Endothelial cell (in vitro differentiated cells): Measurements from ENCODE around the gene UGT2B15. TPM values are rescaled to one million over a fixed set of nuclear protein-coding genes. Genes with fewer than 3 reads are reported as not detected.

ENCODE experiments used
- DNase-seq: peaks from one replicate; pipeline ENCODE4 v3.0.0; 2021; ENCODE audit warnings: low spot score
- H3K27ac Mint-ChIP-seq: one replicate; pipeline ENCODE4 v1.8.0; 2021; ENCODE audit warnings: mixed read lengths, inconsistent platforms; ENCODE audit not compliant: unreplicated experiment
- H3K27me3 Mint-ChIP-seq: one replicate; pipeline ENCODE4 v1.8.0; 2021; ENCODE audit warnings: mild to moderate bottlenecking, moderate library complexity, mixed read lengths, inconsistent platforms; ENCODE audit not compliant: unreplicated experiment
- H3K36me3 Mint-ChIP-seq: one replicate; pipeline ENCODE4 v1.8.0; 2021; ENCODE audit warnings: mild to moderate bottlenecking, low read depth, mixed read lengths, inconsistent platforms; ENCODE audit not compliant: unreplicated experiment
- H3K4me1 Mint-ChIP-seq: one replicate; pipeline ENCODE4 v1.8.0; 2021; ENCODE audit warnings: mild to moderate bottlenecking, mixed read lengths, inconsistent platforms; ENCODE audit not compliant: unreplicated experiment
- H3K4me3 Mint-ChIP-seq: one replicate; pipeline ENCODE4 v1.8.0; 2021; ENCODE audit warnings: mild to moderate bottlenecking, mixed read lengths, inconsistent platforms; ENCODE audit not compliant: unreplicated experiment
- H3K9me3 Mint-ChIP-seq: one replicate; pipeline ENCODE4 v1.8.0; 2021; ENCODE audit warnings: mixed read lengths, inconsistent platforms; ENCODE audit not compliant: unreplicated experiment
- total RNA-seq: library from RNA; stranded (reverse); fragmentation: NEBNext Ultra II Directional; extraction: Animal tissue kit (Norgen Biotek cat#: 25700); gene quantifications from one replicate; pipeline ENCODE4 v1.2.1, GENCODE V29; 2021; ENCODE audit not compliant: unreplicated experiment
- TF ChIP-seq, protein P1 (sequence below): fragments of 200-600 bp; sonication (generic); IDR thresholded peaks from one replicate; pipeline ENCODE4 v1.5.0; 2021; ENCODE audit warnings: antibody characterized with exemption; ENCODE audit not compliant: unreplicated experiment

The UGT2B15 gene
- total RNA-seq, 1 donor from 2014 or later = not detected

DNA sequence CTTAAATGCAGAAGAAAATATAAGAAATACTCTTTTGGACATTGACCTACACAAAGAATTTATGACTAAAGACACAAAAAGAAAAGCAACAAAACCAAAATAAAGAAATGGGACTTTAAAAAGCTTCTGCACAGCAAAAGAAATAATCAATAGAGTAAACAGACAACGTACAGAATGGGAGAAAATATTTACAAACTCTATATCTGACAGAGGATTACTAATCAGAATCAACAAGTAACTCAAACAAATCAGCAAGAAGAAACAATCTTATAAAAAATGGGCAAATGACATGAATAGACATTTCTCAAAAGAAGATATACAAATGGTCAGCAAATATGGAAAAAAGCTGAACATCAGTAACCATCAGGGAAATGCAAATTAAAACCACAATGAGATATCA is 56.7 kb downstream of the UGT2B15 start:
- Mint-ChIP-seq H3K4me3 (no peak overlapping the region), H3K36me3 (no peaks in the 10 kb centered on the region), H3K27ac (no peak overlapping the region), H3K4me1 (no peaks in the 10 kb centered on the region), H3K9me3 (no peaks in the 10 kb centered on the region), H3K27me3 (no peaks in the 10 kb centered on the region)
- no peak for DNase-seq
- TF ChIP-seq, protein P1, sequence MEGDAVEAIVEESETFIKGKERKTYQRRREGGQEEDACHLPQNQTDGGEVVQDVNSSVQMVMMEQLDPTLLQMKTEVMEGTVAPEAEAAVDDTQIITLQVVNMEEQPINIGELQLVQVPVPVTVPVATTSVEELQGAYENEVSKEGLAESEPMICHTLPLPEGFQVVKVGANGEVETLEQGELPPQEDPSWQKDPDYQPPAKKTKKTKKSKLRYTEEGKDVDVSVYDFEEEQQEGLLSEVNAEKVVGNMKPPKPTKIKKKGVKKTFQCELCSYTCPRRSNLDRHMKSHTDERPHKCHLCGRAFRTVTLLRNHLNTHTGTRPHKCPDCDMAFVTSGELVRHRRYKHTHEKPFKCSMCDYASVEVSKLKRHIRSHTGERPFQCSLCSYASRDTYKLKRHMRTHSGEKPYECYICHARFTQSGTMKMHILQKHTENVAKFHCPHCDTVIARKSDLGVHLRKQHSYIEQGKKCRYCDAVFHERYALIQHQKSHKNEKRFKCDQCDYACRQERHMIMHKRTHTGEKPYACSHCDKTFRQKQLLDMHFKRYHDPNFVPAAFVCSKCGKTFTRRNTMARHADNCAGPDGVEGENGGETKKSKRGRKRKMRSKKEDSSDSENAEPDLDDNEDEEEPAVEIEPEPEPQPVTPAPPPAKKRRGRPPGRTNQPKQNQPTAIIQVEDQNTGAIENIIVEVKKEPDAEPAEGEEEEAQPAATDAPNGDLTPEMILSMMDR = no peak

DNA sequence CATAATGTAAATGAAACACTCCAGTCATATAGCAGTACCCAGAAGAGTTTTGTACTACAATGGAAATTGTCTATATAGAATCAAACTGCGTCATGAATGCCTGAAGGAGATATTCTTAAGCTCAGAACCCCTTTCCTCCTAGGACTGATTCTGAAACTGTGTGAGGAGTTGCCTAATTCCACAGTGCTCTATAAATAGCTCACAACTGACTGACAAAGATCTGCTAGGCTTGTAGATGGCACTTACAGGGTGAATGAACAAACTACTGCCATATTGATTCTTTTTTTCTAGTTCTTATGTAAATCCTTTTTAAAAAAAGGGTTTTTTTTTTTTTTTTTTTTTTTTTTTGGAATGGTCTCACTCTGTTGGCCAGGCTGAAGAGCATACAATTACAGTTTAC is 64.2 kb downstream of the UGT2B15 start:
- no peaks in the 10 kb centered on the region for H3K36me3 Mint-ChIP-seq
- H3K27me3 Mint-ChIP-seq = peaks cover 1% of the 10 kb centered on the region
- no peak for DNase-seq
- H3K27ac Mint-ChIP-seq = no peak overlapping the region
- H3K9me3 Mint-ChIP-seq = no peaks in the 10 kb centered on the region
- TF ChIP-seq, protein P1 = no peak
- H3K4me1 Mint-ChIP-seq = no peaks in the 10 kb centered on the region
- no peak overlapping the region for H3K4me3 Mint-ChIP-seq

DNA sequence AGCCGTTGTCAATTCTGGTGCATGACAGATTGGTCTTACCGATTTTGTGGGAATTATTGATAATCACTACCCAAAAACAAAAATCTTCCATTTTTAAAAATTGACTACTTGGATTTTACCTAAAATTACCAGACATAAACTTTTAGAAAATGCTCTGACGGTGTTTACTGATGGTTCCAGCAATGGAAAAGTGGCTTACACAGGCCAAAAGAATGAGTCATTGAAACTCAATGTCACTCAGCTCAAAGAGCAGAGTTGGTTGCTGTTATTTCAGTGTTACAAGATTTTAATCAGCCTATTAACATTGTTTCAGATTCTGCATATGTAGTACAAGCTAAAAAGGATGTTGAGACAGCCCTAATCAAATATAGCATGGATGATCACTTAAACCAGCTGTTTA is 71.3 kb downstream of the UGT2B15 start:
- Mint-ChIP-seq H3K4me3 (no peak overlapping the region), H3K36me3 (no peaks in the 10 kb centered on the region), H3K4me1 (no peaks in the 10 kb centered on the region), H3K27me3 (no peaks in the 10 kb centered on the region), H3K9me3 (no peaks in the 10 kb centered on the region), H3K27ac (no peak overlapping the region)
- DNase-seq = no peak
- TF ChIP-seq, protein P1 = no peak

DNA sequence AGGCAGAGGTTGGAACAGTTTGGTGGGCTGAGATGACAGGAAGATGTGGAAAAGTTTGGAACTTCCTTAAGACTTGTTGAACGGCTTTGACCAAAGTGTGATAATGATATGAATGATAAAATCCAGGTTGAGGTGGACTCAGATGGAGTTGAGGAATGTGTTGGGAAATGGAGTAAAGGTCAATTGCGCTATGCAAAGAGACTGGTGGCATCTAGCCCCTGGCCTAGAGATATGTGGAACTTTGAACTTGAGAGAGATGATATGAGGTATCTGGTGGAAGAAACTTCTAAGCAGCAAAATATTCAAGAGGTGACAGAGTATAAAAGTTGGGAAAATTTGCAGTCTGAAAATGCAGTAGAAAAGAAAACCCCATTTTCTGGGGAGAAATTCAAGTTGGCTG is 73.0 kb downstream of the UGT2B15 start:
- no peaks in the 10 kb centered on the region for H3K4me1 Mint-ChIP-seq
- no peaks in the 10 kb centered on the region for H3K27me3 Mint-ChIP-seq
- DNase-seq = no peak
- H3K9me3 Mint-ChIP-seq = no peaks in the 10 kb centered on the region
- H3K27ac Mint-ChIP-seq = no peak overlapping the region
- H3K4me3 Mint-ChIP-seq = no peak overlapping the region
- no peaks in the 10 kb centered on the region for H3K36me3 Mint-ChIP-seq
- TF ChIP-seq, protein P1 = no peak

Other genes starting within 250 kb of the UGT2B15 start
- gene TMPRSS11E, start 223.2 kb downstream of the UGT2B15 start, total RNA-seq = 1.3 TPM
- not detected for gene UGT2B17, start 94.3 kb downstream of the UGT2B15 start, total RNA-seq
- gene UGT2B10, start 145.3 kb upstream of the UGT2B15 start, total RNA-seq = not detected